K562 (cell line): ENCODE data around the gene DEDD. TPM values are rescaled to one million over a fixed set of nuclear protein-coding genes. Genes with fewer than 3 reads are reported as not detected.

Experiments used
- TSC22D4 ChIP-seq: fragments of 450-650 bp; IDR thresholded peaks from 2 replicates; pipeline ENCODE4 v1.6.1; 2016; ENCODE audit warnings: missing genetic modification characterization, missing biosample characterization, control low read depth
- ZBTB7A ChIP-seq: IDR thresholded peaks from 2 replicates; pipeline ENCODE4 v1.6.1; 2011; ENCODE audit warnings: low read depth, mild to moderate bottlenecking, low read length, moderate library complexity, borderline replicate concordance; ENCODE audit not compliant: control insufficient read depth
- polyA plus RNA-seq, 8 experiments: library from polyadenylated mRNA; depleted of rRNA in 4 of 8; stranded (reverse) in 5 of 8; unstranded in 3 of 8; fragments of >200 nt; fragmentation: Nextera tagmentation in 2 of 8; fragmentation: Illumina TruSeq in 1 of 8; extraction: Ambion mirVana in 2 of 8; extraction: Trizol in 1 of 8; gene quantifications; 2 replicates each; pipeline versions ENCODE4 v1.2.1 to v1.2.3, GENCODE V29; 2011 to 2014; ENCODE audit warnings: inconsistent platforms in 1 of 8, missing spikeins in 1 of 8
- total RNA-seq, 7 experiments: library from RNA; depleted of rRNA in 6 of 7; stranded (reverse); fragments of >200 nt in 6 of 7; fragmentation: Illumina TruSeq in 2 of 7; extraction: Trizol in 2 of 7; gene quantifications; 2 replicates each; pipeline versions ENCODE4 v1.2.1 to v1.2.3, GENCODE V29; 2011 to 2021; ENCODE audit warnings: low replicate concordance in 1 of 7
- TF ChIP-seq, protein P1 (sequence below), 2 experiments: fragments of 450-650 bp in 1 of 2; sonication (generic) in 1 of 2; formaldehyde crosslinking in 1 of 2; IDR thresholded peaks; 2 replicates each; pipeline versions ENCODE4 v1.7.1 to v1.9.0; 2016 to 2022; ENCODE audit warnings: inconsistent platforms in 1 of 2, mild to moderate bottlenecking in 1 of 2, missing genetic modification reagents in 1 of 2
- TF ChIP-seq, protein P2 (sequence below): fragments of 450-650 bp; IDR thresholded peaks from 2 replicates; pipeline ENCODE4 v1.6.1; 2016; ENCODE audit warnings: mild to moderate bottlenecking, moderate library complexity

DEDD gene
- total and polyA plus RNA-seq, 9 of the 15 experiments (the other 6 are each of a cell fraction or from before 2014, with no cell fraction given), result 11.6 to 41.0 (median 16.8) TPM

DNA sequence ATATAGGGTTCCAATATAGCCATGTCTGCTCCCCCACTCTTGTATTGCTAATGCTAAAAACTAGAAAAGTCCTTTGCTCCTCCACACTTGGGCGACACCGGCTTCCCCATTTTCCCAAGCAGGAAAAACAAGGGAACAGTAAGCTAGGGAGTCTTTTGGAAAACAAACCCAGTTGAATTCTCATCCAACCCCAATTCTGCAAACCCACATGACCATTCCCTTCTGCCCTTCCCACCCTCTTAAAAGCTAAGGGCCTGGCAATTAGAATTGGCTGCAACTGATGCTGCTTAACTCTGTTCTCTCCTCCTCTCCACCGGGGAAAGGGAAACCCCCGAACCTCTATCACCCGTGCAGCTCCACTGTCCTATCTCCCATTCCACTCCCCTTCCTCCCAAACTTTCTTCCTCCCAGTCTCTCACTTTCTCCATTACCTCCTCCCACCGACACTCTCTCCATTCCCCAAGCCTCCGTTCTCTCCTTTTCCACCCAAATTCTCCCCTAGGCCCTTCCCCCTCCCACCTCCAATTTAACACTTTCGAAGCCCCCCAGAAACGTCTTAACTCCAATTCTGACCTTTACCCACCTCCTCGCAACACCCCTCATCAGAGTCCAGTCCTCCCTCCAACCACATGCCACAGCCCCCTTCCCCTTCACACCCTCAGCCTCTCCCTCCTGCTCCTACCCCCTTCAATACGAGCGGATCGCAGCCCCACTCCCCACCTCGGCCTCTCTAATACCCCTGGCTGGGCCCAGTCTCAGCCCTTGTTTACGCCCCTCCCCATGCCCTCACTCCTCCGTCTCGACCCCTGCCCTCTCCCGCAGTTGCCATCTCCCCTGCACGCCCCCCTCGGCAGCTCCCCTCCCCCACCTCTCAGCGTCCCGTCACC lies 701 bp downstream of the DEDD start (continued):
- TF ChIP-seq, protein P1, sequence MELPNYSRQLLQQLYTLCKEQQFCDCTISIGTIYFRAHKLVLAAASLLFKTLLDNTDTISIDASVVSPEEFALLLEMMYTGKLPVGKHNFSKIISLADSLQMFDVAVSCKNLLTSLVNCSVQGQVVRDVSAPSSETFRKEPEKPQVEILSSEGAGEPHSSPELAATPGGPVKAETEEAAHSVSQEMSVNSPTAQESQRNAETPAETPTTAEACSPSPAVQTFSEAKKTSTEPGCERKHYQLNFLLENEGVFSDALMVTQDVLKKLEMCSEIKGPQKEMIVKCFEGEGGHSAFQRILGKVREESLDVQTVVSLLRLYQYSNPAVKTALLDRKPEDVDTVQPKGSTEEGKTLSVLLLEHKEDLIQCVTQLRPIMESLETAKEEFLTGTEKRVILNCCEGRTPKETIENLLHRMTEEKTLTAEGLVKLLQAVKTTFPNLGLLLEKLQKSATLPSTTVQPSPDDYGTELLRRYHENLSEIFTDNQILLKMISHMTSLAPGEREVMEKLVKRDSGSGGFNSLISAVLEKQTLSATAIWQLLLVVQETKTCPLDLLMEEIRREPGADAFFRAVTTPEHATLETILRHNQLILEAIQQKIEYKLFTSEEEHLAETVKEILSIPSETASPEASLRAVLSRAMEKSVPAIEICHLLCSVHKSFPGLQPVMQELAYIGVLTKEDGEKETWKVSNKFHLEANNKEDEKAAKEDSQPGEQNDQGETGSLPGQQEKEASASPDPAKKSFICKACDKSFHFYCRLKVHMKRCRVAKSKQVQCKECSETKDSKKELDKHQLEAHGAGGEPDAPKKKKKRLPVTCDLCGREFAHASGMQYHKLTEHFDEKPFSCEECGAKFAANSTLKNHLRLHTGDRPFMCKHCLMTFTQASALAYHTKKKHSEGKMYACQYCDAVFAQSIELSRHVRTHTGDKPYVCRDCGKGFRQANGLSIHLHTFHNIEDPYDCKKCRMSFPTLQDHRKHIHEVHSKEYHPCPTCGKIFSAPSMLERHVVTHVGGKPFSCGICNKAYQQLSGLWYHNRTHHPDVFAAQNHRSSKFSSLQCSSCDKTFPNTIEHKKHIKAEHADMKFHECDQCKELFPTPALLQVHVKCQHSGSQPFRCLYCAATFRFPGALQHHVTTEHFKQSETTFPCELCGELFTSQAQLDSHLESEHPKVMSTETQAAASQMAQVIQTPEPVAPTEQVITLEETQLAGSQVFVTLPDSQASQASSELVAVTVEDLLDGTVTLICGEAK (IDR thresholded peaks at IDR 0.05), result peak; percentile 64
- TF ChIP-seq, protein P1 (CRISPR knock-in tag; IDR thresholded peaks at IDR 0.05), result no peak
- TF ChIP-seq ZBTB7A (peak; percentile 79; the same call in 1 of the 2 replicates), TSC22D4 (tag) (0 out of 2 replicates have a peak, but pooled peaks have one; percentile 18)
- TF ChIP-seq, protein P2, sequence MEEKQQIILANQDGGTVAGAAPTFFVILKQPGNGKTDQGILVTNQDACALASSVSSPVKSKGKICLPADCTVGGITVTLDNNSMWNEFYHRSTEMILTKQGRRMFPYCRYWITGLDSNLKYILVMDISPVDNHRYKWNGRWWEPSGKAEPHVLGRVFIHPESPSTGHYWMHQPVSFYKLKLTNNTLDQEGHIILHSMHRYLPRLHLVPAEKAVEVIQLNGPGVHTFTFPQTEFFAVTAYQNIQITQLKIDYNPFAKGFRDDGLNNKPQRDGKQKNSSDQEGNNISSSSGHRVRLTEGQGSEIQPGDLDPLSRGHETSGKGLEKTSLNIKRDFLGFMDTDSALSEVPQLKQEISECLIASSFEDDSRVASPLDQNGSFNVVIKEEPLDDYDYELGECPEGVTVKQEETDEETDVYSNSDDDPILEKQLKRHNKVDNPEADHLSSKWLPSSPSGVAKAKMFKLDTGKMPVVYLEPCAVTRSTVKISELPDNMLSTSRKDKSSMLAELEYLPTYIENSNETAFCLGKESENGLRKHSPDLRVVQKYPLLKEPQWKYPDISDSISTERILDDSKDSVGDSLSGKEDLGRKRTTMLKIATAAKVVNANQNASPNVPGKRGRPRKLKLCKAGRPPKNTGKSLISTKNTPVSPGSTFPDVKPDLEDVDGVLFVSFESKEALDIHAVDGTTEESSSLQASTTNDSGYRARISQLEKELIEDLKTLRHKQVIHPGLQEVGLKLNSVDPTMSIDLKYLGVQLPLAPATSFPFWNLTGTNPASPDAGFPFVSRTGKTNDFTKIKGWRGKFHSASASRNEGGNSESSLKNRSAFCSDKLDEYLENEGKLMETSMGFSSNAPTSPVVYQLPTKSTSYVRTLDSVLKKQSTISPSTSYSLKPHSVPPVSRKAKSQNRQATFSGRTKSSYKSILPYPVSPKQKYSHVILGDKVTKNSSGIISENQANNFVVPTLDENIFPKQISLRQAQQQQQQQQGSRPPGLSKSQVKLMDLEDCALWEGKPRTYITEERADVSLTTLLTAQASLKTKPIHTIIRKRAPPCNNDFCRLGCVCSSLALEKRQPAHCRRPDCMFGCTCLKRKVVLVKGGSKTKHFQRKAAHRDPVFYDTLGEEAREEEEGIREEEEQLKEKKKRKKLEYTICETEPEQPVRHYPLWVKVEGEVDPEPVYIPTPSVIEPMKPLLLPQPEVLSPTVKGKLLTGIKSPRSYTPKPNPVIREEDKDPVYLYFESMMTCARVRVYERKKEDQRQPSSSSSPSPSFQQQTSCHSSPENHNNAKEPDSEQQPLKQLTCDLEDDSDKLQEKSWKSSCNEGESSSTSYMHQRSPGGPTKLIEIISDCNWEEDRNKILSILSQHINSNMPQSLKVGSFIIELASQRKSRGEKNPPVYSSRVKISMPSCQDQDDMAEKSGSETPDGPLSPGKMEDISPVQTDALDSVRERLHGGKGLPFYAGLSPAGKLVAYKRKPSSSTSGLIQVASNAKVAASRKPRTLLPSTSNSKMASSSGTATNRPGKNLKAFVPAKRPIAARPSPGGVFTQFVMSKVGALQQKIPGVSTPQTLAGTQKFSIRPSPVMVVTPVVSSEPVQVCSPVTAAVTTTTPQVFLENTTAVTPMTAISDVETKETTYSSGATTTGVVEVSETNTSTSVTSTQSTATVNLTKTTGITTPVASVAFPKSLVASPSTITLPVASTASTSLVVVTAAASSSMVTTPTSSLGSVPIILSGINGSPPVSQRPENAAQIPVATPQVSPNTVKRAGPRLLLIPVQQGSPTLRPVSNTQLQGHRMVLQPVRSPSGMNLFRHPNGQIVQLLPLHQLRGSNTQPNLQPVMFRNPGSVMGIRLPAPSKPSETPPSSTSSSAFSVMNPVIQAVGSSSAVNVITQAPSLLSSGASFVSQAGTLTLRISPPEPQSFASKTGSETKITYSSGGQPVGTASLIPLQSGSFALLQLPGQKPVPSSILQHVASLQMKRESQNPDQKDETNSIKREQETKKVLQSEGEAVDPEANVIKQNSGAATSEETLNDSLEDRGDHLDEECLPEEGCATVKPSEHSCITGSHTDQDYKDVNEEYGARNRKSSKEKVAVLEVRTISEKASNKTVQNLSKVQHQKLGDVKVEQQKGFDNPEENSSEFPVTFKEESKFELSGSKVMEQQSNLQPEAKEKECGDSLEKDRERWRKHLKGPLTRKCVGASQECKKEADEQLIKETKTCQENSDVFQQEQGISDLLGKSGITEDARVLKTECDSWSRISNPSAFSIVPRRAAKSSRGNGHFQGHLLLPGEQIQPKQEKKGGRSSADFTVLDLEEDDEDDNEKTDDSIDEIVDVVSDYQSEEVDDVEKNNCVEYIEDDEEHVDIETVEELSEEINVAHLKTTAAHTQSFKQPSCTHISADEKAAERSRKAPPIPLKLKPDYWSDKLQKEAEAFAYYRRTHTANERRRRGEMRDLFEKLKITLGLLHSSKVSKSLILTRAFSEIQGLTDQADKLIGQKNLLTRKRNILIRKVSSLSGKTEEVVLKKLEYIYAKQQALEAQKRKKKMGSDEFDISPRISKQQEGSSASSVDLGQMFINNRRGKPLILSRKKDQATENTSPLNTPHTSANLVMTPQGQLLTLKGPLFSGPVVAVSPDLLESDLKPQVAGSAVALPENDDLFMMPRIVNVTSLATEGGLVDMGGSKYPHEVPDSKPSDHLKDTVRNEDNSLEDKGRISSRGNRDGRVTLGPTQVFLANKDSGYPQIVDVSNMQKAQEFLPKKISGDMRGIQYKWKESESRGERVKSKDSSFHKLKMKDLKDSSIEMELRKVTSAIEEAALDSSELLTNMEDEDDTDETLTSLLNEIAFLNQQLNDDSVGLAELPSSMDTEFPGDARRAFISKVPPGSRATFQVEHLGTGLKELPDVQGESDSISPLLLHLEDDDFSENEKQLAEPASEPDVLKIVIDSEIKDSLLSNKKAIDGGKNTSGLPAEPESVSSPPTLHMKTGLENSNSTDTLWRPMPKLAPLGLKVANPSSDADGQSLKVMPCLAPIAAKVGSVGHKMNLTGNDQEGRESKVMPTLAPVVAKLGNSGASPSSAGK, result peak; percentile 66; the same call in 1 of the 2 replicates
